SU-DHL-6 (cell line): ENCODE measurements around the gene DIAPH2.

ENCODE experiments used
- H2AFZ ChIP-seq: fragments of 200-600 bp; sonication (generic); 2 replicates; pipeline ENCODE4 v1.6.1; 2014; ENCODE audit warnings: low read depth, mild to moderate bottlenecking, moderate library complexity, mixed read lengths, antibody characterized with exemption, low read length; ENCODE audit not compliant: severe bottlenecking
- H3F3A ChIP-seq: fragments of 200-600 bp; shearing (Covaris generic); 2 replicates; pipeline ENCODE4 v1.6.0; 2016; ENCODE audit warnings: antibody characterized with exemption, mild to moderate bottlenecking; ENCODE audit not compliant: insufficient read depth
- H3K27ac ChIP-seq: fragments of 200-600 bp; sonication (generic); 2 replicates; pipeline ENCODE4 v1.5.1; 2016; ENCODE audit warnings: low read depth, mild to moderate bottlenecking, low read length, moderate library complexity, mixed read lengths
- H3K27me3 ChIP-seq: fragments of 200-600 bp; sonication (generic), shearing (Covaris generic); 2 replicates; pipeline ENCODE4 v1.6.0; 2014; ENCODE audit warnings: mild to moderate bottlenecking, low read length
- H3K36me3 ChIP-seq: fragments of 200-600 bp; sonication (generic); 2 replicates; pipeline ENCODE4 v1.6.1; 2014; ENCODE audit warnings: mild to moderate bottlenecking, low read length, mixed read lengths
- H3K4me2 ChIP-seq: fragments of 300-600, 200-600 bp; shearing (Covaris generic), sonication (generic); 2 replicates; pipeline ENCODE4 v1.6.0; 2014; ENCODE audit warnings: low read length, low read depth, mild to moderate bottlenecking; ENCODE audit not compliant: poor library complexity, severe bottlenecking
- H3K4me3 ChIP-seq: fragments of 200-600 bp; sonication (generic); 2 replicates; pipeline ENCODE4 v1.5.1; 2014; ENCODE audit warnings: antibody characterized with exemption, low read length, mild to moderate bottlenecking, mixed read lengths; ENCODE audit not compliant: insufficient read depth, poor library complexity, severe bottlenecking
- H3K79me2 ChIP-seq: fragments of 200-600 bp; sonication (generic); 2 replicates; pipeline ENCODE4 v1.6.1; 2014; ENCODE audit warnings: mild to moderate bottlenecking, low read length, moderate library complexity; ENCODE audit not compliant: insufficient read depth
- H3K9ac ChIP-seq: fragments of 200-600 bp; sonication (generic); 2 replicates; pipeline ENCODE4 v1.7.0; 2014; ENCODE audit warnings: mild to moderate bottlenecking, low read length
- H3K9me2 ChIP-seq: fragments of 200-600 bp; sonication (generic); replicated peaks from 2 replicates; pipeline ENCODE4 v1.6.1; 2014; ENCODE audit warnings: low read length; ENCODE audit not compliant: insufficient read depth
- H3K9me3 ChIP-seq: fragments of 200-600 bp; sonication (generic); 2 replicates; pipeline ENCODE4 v1.6.1; 2014; ENCODE audit warnings: low read length, mixed read lengths; ENCODE audit not compliant: insufficient read depth
- H4K20me1 ChIP-seq: fragments of 200-600 bp; sonication (generic); 2 replicates; pipeline ENCODE4 v1.6.1; 2014; ENCODE audit warnings: low read depth, mild to moderate bottlenecking, antibody characterized with exemption, low read length, moderate library complexity, mixed read lengths
- CTCF ChIP-seq: fragments of 200-600 bp; sonication (generic); IDR thresholded peaks from one replicate; pipeline ENCODE4 v1.5.1; 2017; ENCODE audit warnings: antibody characterized with exemption, mild to moderate bottlenecking, low read length, moderate library complexity; ENCODE audit not compliant: insufficient read depth, poor library complexity, severe bottlenecking
- EZH2phosphoT487 ChIP-seq: fragments of 200-600 bp; sonication (generic), shearing (Covaris generic); conservative IDR thresholded peaks from 2 replicates; pipeline ENCODE4 v1.6.1; 2018; ENCODE audit warnings: mild to moderate bottlenecking, antibody characterized with exemption, low read length, moderate library complexity, mixed read lengths

DIAPH2 gene

GRCh38 chrX:97030947-97031346 is 346.3 kb downstream of the DIAPH2 start:
- H3K9me3 ChIP-seq = no peaks in the 10 kb centered on the region
- H3K4me3 ChIP-seq = no peak overlapping the region
- H3K27me3 ChIP-seq = no peaks in the 10 kb centered on the region
- no peaks in the 10 kb centered on the region for H4K20me1 ChIP-seq
- H3K79me2 ChIP-seq = no peaks in the 10 kb centered on the region
- H3K27ac ChIP-seq = no peak overlapping the region
- H2AFZ ChIP-seq = no peak overlapping the region
- no peaks in the 10 kb centered on the region for H3K9me2 ChIP-seq
- TF ChIP-seq CTCF (no peak), EZH2phosphoT487 (no peak)
- H3K36me3 ChIP-seq = no peaks in the 10 kb centered on the region
- H3K9ac ChIP-seq = no peak overlapping the region
- no peaks in the 10 kb centered on the region for H3F3A ChIP-seq
- no peak overlapping the region for H3K4me2 ChIP-seq

GRCh38 chrX:97039363-97040029 is 354.9 kb downstream of the DIAPH2 start:
- peak overlapping the region; percentile 56 for H3K4me2 ChIP-seq
- no peaks in the 10 kb centered on the region for H3K36me3 ChIP-seq
- no peak overlapping the region for H2AFZ ChIP-seq
- no peaks in the 10 kb centered on the region for H3K9me3 ChIP-seq
- H3K27ac ChIP-seq = peak overlapping the region; percentile 53
- peak overlapping the region; percentile 10 for H3K9ac ChIP-seq
- H3K9me2 ChIP-seq = no peaks in the 10 kb centered on the region
- no peaks in the 10 kb centered on the region for H4K20me1 ChIP-seq
- no peaks in the 10 kb centered on the region for H3K79me2 ChIP-seq
- peak overlapping the region; percentile 17 for H3K4me3 ChIP-seq
- no peaks in the 10 kb centered on the region; the same call in 1 of the 2 replicates for H3F3A ChIP-seq
- no peak for TF ChIP-seq CTCF
- no peak for TF ChIP-seq EZH2phosphoT487
- H3K27me3 ChIP-seq = no peaks in the 10 kb centered on the region

GRCh38 chrX:97045470-97045869 is 360.8 kb downstream of the DIAPH2 start:
- H4K20me1 ChIP-seq = no peaks in the 10 kb centered on the region
- no peak overlapping the region for H3K4me3 ChIP-seq
- no peaks in the 10 kb centered on the region for H3K79me2 ChIP-seq
- H3K27me3 ChIP-seq = no peaks in the 10 kb centered on the region
- H3K9ac ChIP-seq = no peak overlapping the region
- H3K9me2 ChIP-seq = no peaks in the 10 kb centered on the region
- no peaks in the 10 kb centered on the region for H3K36me3 ChIP-seq
- no peak overlapping the region for H3K4me2 ChIP-seq
- H3F3A ChIP-seq = no peaks in the 10 kb centered on the region
- TF ChIP-seq CTCF = no peak
- no peak for TF ChIP-seq EZH2phosphoT487
- H3K27ac ChIP-seq = no peak overlapping the region
- H2AFZ ChIP-seq = no peak overlapping the region
- no peaks in the 10 kb centered on the region for H3K9me3 ChIP-seq
